NCI-H2081 (cell line): ENCODE results near the gene ABHD17C.
A peak's percentile ranks its signal among the peaks of the same experiment; 100 is the strongest.
"Not testable (repeated sequence)": the region's sequence is repeated elsewhere in the genome, so short reads cannot be mapped to it uniquely, and the experiment has no call there.

Source experiments
- DNase-seq, 2 experiments: peaks; one replicate each; lab custom pipeline; 2025; lab: John Stamatoyannopoulos, UW

ABHD17C gene

GRCh38 chr15:80730926-80731325, 35.8 kb downstream of the ABHD17C start:
- no peak for DNase-seq

- no peak for DNase-seq
Measured at GRCh38 chr15:80732167-80732566, 37.1 kb downstream of the ABHD17C start.

GRCh38 chr15:80732818-80733217, 37.7 kb downstream of the ABHD17C start:
- no peak for DNase-seq

- DNase-seq, result no peak
Measured at GRCh38 chr15:80733460-80733859, 38.4 kb downstream of the ABHD17C start.

- no peak for DNase-seq
Measured at GRCh38 chr15:80735344-80735743, 40.2 kb downstream of the ABHD17C start.

GRCh38 chr15:80736560-80736959, 41.5 kb downstream of the ABHD17C start:
- peak; percentile 47 to 70 for DNase-seq

- no peak for DNase-seq
Measured at GRCh38 chr15:80739919-80740318, 44.8 kb downstream of the ABHD17C start.

GRCh38 chr15:80742081-80742480, 47.0 kb downstream of the ABHD17C start:
- DNase-seq, result no peak

- DNase-seq, result peak in 1 of 2 experiments; percentile 47
Measured at GRCh38 chr15:80743189-80743833, 48.2 kb downstream of the ABHD17C start.

- DNase-seq, result no peak
Measured at GRCh38 chr15:80744415-80744814, 49.3 kb downstream of the ABHD17C start.

- no peak for DNase-seq
Measured at GRCh38 chr15:80744826-80745225, 49.7 kb downstream of the ABHD17C start.

- DNase-seq, result no peak
Measured at GRCh38 chr15:80745888-80746287, 50.8 kb downstream of the ABHD17C start.

- no peak for DNase-seq
Measured at GRCh38 chr15:80747317-80748053, 52.4 kb downstream of the ABHD17C start.

- DNase-seq, result no peak
Measured at GRCh38 chr15:80749589-80749988, 54.5 kb downstream of the ABHD17C start.

- DNase-seq, result no peak
Measured at GRCh38 chr15:80750575-80750974, 55.5 kb downstream of the ABHD17C start.

GRCh38 chr15:80752204-80752603, 57.1 kb downstream of the ABHD17C start:
- peak in 1 of 2 experiments; percentile 30 for DNase-seq

GRCh38 chr15:80753161-80753560, 58.1 kb downstream of the ABHD17C start:
- no peak for DNase-seq

- no peak for DNase-seq
Measured at GRCh38 chr15:80754014-80754413, 58.9 kb downstream of the ABHD17C start.

- DNase-seq, result no peak
Measured at GRCh38 chr15:80755885-80756284, 60.8 kb downstream of the ABHD17C start.

GRCh38 chr15:80758130-80758745, 63.1 kb downstream of the ABHD17C start:
- no peak for DNase-seq

- DNase-seq, result no peak
Measured at GRCh38 chr15:80760960-80761359, 65.8 kb downstream of the ABHD17C start.

GRCh38 chr15:80761754-80762153, 66.6 kb downstream of the ABHD17C start:
- no peak for DNase-seq

GRCh38 chr15:80763235-80763634, 68.1 kb downstream of the ABHD17C start:
- DNase-seq, result not testable (repeated sequence)
